Activated naive CD8-positive, alpha-beta T cell treated with anti-CD3 and anti-CD28 coated beads, Interleukin-2, amount 50 U/mL, for 24 hours (primary cell): ENCODE measurements around the gene NKG7.

Source experiments
- ATAC-seq: fragments of 150-1000 bp; cut with Tn5 transposase; one replicate; pipeline ENCODE4 v1.10.0; 2021
- DNase-seq: peaks from one replicate; pipeline ENCODE4 v3.0.0; 2021
- H3K27ac Mint-ChIP-seq: one replicate; pipeline ENCODE4 v1.8.0; 2021; ENCODE audit warnings: mild to moderate bottlenecking, mixed read lengths
- H3K27me3 Mint-ChIP-seq: one replicate; pipeline ENCODE4 v1.8.0; 2021; ENCODE audit warnings: mixed read lengths
- H3K36me3 Mint-ChIP-seq: one replicate; pipeline ENCODE4 v1.8.0; 2021; ENCODE audit warnings: low read depth, mixed read lengths
- H3K4me1 Mint-ChIP-seq: one replicate; pipeline ENCODE4 v1.8.0; 2021; ENCODE audit warnings: mixed read lengths
- H3K4me3 Mint-ChIP-seq: one replicate; pipeline ENCODE4 v1.8.0; 2021; ENCODE audit warnings: mild to moderate bottlenecking, moderate library complexity, mixed read lengths
- H3K9me3 Mint-ChIP-seq: one replicate; pipeline ENCODE4 v1.8.0; 2021; ENCODE audit warnings: mixed read lengths

Gene NKG7

DNA sequence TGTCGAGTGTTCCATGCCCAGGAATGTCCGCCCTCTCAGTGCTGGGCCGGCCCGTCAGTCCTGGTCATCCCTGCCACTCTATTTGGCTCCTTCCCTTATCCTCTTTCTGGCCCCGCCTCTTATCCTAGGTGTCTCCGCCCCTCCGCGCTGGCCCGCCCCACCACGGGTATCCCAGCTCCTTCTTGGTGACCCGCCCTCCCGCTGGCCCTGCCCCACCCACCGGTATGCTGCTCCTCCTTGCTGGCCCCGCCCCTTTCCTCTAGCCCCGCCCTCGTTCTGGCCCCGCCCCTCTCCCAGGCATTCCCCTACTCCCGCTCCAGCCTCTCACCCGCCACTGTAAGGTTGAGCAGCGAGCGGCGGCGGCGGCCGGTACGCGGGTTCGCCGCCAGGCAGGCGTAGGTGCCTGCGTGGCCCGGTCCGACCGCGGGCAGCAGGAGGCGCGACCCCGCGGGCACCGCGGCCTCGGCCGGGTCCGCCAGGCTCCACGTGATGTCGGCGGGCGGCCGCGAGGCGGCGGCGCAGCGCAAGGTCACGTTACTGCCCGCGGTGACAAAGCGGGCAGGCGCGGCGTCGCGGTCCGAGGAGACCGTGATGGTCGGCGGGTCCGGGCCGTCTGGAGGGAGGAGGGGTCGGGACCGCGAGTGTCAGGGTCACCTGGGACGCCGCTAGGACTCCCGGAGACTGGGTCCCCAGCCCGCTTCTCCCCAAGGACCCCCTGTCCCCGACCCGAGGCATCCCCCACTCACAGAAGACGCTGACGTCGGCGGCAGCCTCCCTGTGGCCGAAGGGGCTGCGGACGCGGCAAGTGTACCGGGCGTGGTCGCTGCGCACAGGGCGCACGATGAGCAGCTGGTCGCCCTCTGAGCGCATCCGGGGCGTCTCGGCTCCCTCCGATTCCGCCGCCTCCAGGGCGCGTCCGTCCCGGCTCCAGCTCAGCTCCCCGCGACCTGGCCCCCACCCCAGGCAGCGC is 32.5 kb downstream of the NKG7 start:
- Mint-ChIP-seq H3K27ac (peak overlapping the region; percentile 85), H3K27me3 (peaks cover 5% of the 10 kb centered on the region), H3K4me3 (peak overlapping the region; percentile 87), H3K9me3 (no peaks in the 10 kb centered on the region), H3K36me3 (peaks cover 4% of the 10 kb centered on the region), H3K4me1 (peaks cover 27% of the 10 kb centered on the region)
- peak; percentile 80 for ATAC-seq
- DNase-seq, result peak; percentile 98

DNA sequence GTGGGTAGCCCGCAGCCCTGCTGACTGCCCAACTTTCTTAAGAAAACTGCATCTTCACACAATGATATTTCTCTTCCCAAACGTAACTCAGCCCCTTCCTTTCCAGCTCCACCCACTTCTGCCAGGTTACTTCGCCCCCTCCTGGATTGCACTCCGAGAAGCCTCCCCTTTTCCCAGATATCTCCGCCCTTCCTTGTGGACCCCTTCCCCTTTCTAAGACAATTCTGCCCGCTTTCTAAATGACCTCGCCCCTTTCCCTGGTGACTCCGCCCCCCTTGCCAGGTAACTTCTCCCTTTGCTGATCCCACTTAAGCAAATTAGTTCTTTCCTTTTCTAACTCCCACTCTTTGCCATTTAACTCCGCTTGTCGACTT is 33.2 kb downstream of the NKG7 start:
- H3K9me3 Mint-ChIP-seq, result no peaks in the 10 kb centered on the region
- H3K36me3 Mint-ChIP-seq, result peaks cover 1% of the 10 kb centered on the region
- H3K27me3 Mint-ChIP-seq, result peaks cover 5% of the 10 kb centered on the region
- no peak for DNase-seq
- peaks cover 23% of the 10 kb centered on the region for H3K4me1 Mint-ChIP-seq
- peak overlapping the region; percentile 87 for H3K4me3 Mint-ChIP-seq
- ATAC-seq, result no peak
- peak overlapping the region; percentile 85 for H3K27ac Mint-ChIP-seq

- peaks cover 1% of the 10 kb centered on the region for H3K36me3 Mint-ChIP-seq
- H3K4me1 Mint-ChIP-seq, result peaks cover 23% of the 10 kb centered on the region
- peak overlapping the region; percentile 85 for H3K27ac Mint-ChIP-seq
- H3K4me3 Mint-ChIP-seq, result peak overlapping the region; percentile 87
- H3K27me3 Mint-ChIP-seq, result peaks cover 5% of the 10 kb centered on the region
- peak; percentile 92 for DNase-seq
- no peaks in the 10 kb centered on the region for H3K9me3 Mint-ChIP-seq
- peak; percentile 70 for ATAC-seq
These were observed 33.7 kb downstream of the NKG7 start for GRCh38 chr19:51338563-51339312.

DNA sequence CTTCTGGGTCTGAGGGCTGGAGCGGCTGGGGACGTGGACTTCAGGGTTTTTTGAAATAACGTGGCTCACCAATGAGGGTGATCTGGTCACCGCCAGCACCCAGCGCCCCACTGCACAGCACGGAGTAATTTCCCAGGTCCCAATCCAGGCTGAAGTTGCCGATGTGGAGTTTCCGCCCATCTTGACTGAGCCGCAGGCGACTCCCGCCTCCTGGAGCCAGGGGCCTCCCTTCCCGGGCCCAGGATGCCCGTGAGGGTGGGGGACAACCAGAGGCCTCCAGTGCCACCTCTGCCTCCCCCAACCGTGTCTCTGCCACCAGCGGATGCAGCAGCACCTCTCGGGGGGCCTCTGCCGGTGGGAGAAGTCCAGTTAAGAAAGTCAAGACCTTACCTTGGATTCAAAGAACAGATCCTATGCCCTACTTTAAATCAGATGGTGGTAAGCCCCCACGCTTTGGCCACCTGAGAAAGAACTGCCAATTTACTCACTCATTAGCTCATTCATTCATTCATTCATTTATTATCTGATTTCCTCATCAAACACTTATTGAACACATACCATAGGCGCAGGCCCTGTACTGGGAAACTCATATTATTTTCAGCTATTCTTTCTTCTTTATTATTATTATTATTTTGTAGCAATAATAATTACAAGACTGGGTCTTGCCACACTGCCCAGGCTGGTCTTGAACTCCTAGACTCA is 34.4 kb downstream of the NKG7 start:
- Mint-ChIP-seq H3K27me3 (peaks cover 5% of the 10 kb centered on the region), H3K27ac (peak overlapping the region; percentile 75), H3K4me1 (peaks cover 22% of the 10 kb centered on the region), H3K9me3 (no peaks in the 10 kb centered on the region), H3K4me3 (peak overlapping the region; percentile 87), H3K36me3 (peaks cover 1% of the 10 kb centered on the region)
- DNase-seq (no peak), ATAC-seq (no peak)

DNA sequence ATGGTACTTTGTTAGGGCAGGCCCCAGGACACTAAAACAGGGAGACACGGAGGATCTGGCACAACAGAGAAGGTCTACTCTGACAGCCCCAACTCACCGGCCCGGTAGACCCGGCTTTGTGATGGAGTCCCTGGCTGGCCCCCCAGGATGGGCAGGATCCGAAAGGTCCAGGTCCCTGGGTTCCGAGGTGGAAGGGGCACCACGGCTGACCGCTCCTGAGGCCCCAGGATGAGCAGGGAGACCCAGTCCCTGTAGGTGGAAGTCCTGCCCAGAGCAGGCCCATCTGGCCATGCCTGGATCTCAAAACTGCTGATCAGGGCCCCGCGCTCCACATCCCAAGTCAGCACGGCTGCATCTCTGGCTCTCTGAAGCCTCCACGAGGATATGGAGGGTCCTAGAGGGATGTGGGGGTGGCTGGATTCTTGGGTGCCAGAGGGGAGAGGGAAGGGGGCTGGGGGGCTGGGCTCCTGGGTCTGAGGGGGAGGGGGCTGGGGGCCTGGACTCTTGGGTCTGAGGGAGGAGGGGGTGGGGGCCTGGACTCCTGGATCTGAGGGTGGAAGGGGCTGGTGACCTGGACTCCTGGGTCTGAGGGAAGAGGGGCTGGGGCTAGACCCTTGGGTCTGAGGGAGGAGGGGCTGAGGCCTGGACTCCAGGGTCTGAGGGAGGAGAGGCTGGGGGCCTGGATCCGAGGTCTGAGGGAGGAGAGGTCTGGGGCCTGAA is 35.2 kb downstream of the NKG7 start:
- no peaks in the 10 kb centered on the region for H3K9me3 Mint-ChIP-seq
- H3K27me3 Mint-ChIP-seq, result peaks cover 5% of the 10 kb centered on the region
- no peak overlapping the region for H3K27ac Mint-ChIP-seq
- no peak for DNase-seq
- peaks cover 20% of the 10 kb centered on the region for H3K4me1 Mint-ChIP-seq
- peaks cover 1% of the 10 kb centered on the region for H3K36me3 Mint-ChIP-seq
- no peak overlapping the region for H3K4me3 Mint-ChIP-seq
- ATAC-seq, result no peak

- no peak overlapping the region for H3K27ac Mint-ChIP-seq
- peaks cover 12% of the 10 kb centered on the region for H3K27me3 Mint-ChIP-seq
- H3K9me3 Mint-ChIP-seq, result peaks cover 4% of the 10 kb centered on the region
- peaks cover 11% of the 10 kb centered on the region for H3K36me3 Mint-ChIP-seq
- peaks cover 7% of the 10 kb centered on the region for H3K4me1 Mint-ChIP-seq
- no peak overlapping the region for H3K4me3 Mint-ChIP-seq
- DNase-seq (no peak), ATAC-seq (no peak)
These were observed 38.5 kb downstream of the NKG7 start for GRCh38 chr19:51333836-51334460.

DNA sequence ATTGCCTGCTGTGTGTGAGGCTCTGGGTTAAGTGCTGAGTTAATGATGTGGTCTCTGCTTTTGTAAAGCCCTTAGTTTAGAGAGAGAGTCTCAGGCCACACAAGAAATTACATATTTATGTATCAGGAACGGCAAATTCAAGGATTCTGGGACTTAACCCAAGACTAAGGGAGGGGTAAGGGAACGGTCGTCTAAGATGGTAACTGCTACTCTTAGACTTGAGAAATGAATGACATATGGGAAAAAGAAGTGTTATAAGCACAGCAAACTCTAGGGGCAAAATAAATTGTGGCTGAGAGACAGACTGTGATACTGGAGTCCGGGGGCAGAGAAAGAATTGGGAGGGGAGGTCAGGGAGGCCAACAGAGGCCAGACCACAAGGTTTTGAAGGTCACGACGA is 40.7 kb downstream of the NKG7 start:
- Mint-ChIP-seq H3K27me3 (peaks cover 18% of the 10 kb centered on the region), H3K9me3 (peaks cover 4% of the 10 kb centered on the region), H3K27ac (no peak overlapping the region), H3K4me3 (no peak overlapping the region), H3K4me1 (peaks cover 5% of the 10 kb centered on the region), H3K36me3 (peaks cover 11% of the 10 kb centered on the region)
- no peak for DNase-seq
- no peak for ATAC-seq

GRCh38 chr19:51331193-51331592 is 41.3 kb downstream of the NKG7 start:
- H3K27me3 Mint-ChIP-seq, result peaks cover 20% of the 10 kb centered on the region
- H3K27ac Mint-ChIP-seq, result no peak overlapping the region
- no peak overlapping the region for H3K4me3 Mint-ChIP-seq
- ATAC-seq (no peak), DNase-seq (no peak)
- peaks cover 11% of the 10 kb centered on the region for H3K36me3 Mint-ChIP-seq
- peaks cover 7% of the 10 kb centered on the region for H3K4me1 Mint-ChIP-seq
- peaks cover 4% of the 10 kb centered on the region for H3K9me3 Mint-ChIP-seq

DNA sequence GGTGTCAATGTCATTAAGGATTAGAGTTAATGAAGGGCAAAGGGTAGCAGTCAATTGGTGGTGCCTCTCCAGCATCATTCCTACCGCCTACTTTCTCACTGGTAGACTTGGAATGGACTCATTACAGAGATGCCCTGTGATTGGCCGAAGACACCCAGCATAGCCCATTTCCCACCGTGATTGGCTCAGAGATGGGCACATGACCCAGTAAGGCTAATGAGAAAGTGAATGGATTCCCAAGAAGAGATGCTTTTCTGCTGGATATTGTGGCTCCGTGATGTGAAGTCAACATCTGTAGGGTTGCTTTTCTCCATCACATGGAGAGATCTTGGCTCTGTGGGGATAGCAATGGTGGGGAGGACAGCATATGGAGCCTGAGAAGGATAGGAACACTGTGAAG is 42.1 kb downstream of the NKG7 start:
- peaks cover 14% of the 10 kb centered on the region for H3K4me1 Mint-ChIP-seq
- H3K4me3 Mint-ChIP-seq, result no peak overlapping the region
- H3K9me3 Mint-ChIP-seq, result peaks cover 4% of the 10 kb centered on the region
- H3K36me3 Mint-ChIP-seq, result peaks cover 11% of the 10 kb centered on the region
- DNase-seq (no peak), ATAC-seq (no peak)
- H3K27me3 Mint-ChIP-seq, result peaks cover 29% of the 10 kb centered on the region
- H3K27ac Mint-ChIP-seq, result no peak overlapping the region

DNA sequence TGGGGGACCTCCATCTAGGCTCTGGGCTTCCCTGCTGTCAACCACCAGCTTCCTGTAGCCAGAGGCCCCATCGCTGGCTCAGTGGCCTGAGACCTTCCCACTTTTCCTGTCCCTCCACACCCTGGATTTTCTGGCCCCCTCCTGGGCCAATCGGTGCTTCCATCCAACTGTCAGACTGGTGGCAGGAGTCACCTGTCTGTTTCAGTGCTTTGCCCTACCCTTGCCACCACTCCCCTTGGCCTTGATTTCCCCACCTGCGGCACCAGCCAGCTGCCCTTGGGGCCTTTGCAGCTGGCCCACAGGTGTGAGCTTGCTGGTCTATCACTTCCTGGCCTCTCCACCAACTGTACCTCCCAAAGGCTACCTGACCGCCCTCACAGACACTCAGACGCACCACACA is 43.0 kb downstream of the NKG7 start:
- no peak for ATAC-seq
- Mint-ChIP-seq H3K4me1 (peaks cover 14% of the 10 kb centered on the region), H3K27me3 (peaks cover 33% of the 10 kb centered on the region), H3K36me3 (peaks cover 11% of the 10 kb centered on the region), H3K27ac (no peak overlapping the region), H3K9me3 (peaks cover 4% of the 10 kb centered on the region), H3K4me3 (no peak overlapping the region)
- DNase-seq, result no peak

DNA sequence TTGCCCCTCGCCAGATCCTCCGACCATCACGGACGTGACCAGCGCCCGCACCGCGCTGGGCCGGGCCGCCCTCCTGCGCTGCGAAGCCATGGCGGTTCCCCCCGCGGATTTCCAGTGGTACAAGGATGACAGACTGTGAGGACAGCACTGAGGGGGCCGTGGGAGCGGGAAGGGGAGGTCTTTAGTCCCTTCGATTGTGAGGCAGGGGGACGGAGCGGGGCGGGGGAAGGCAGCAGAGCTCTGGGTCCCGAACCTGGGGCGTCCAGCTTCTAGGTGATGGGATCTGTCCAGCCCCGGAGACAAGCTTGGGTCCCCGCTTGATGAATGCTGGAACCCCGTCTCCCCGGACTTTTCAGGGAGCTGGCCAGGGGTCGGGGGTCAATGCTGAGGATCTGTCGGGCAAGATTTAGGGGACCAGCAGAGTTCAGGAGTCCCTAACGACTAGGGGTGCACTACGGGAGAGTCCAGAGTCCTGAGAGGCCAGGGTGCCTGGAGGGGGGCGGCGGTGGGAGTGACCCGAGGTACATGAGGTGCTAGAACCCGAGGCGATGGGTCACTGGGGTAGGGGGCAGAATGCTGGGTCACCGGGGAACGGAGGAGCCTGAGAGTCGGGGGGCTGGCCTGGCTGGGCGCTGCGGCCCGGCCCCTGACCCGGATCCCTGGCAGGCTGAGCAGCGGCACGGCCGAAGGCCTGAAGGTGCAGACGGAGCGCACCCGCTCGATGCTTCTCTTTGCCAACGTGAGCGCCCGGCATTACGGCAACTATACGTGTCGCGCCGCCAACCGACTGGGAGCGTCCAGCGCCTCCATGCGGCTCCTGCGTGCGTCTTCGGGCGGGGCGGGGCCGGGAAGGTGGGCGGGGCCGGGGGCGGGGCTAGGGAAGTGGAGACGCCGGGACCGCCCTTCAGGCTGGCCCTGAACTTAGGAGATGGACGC is 45.1 kb downstream of the NKG7 start:
- H3K27me3 Mint-ChIP-seq, result peaks cover 52% of the 10 kb centered on the region
- H3K9me3 Mint-ChIP-seq, result peaks cover 4% of the 10 kb centered on the region
- peaks cover 14% of the 10 kb centered on the region for H3K4me1 Mint-ChIP-seq
- no peak overlapping the region for H3K27ac Mint-ChIP-seq
- DNase-seq (peak; percentile 69), ATAC-seq (peak; percentile 35)
- H3K36me3 Mint-ChIP-seq, result peaks cover 11% of the 10 kb centered on the region
- peak overlapping the region; percentile 53 for H3K4me3 Mint-ChIP-seq

- peak overlapping the region; percentile 8 for H3K4me3 Mint-ChIP-seq
These were observed 46.0 kb downstream of the NKG7 start for GRCh38 chr19:51326216-51327065.

More at GRCh38 chr19:51326216-51327065, 46.0 kb downstream of the NKG7 start:
- Mint-ChIP-seq H3K9me3 (peaks cover 4% of the 10 kb centered on the region), H3K27ac (no peak overlapping the region), H3K4me1 (peaks cover 14% of the 10 kb centered on the region), H3K27me3 (peaks cover 52% of the 10 kb centered on the region), H3K36me3 (peaks cover 5% of the 10 kb centered on the region)
- ATAC-seq, result no peak
- no peak for DNase-seq
